HuH-7.5 (cell line): ENCODE results near the gene CLPSL1.
"Not testable (repeated sequence)": the region's sequence is repeated elsewhere in the genome, so short reads cannot be mapped to it uniquely, and the experiment has no call there.

Source experiments
- DNase-seq: peaks from one replicate; pipeline ENCODE4 v3.0.0; 2011; ENCODE audit warnings: low spot score

CLPSL1 gene

GRCh38 chr6:35780719-35781118 is at the start of gene CLPSL1:
Gene CLPSL1 (plus strand): TSS chr6:35781019. CDS start chr6:35781111, 92 bp downstream.
- DNase-seq, result no peak

GRCh38 chr6:35731414-35731735 is 49.4 kb upstream of the CLPSL1 start:
- DNase-seq, result peak; percentile 78

GRCh38 chr6:35731736-35732532 is 48.9 kb upstream of the CLPSL1 start:
- peak; percentile 82 for DNase-seq

- no peak for DNase-seq
Measured at GRCh38 chr6:35733633-35734032, 47.2 kb upstream of the CLPSL1 start.

- not testable (repeated sequence) for DNase-seq
Measured at GRCh38 chr6:35734319-35734718, 46.5 kb upstream of the CLPSL1 start.

GRCh38 chr6:35735452-35735851 is 45.4 kb upstream of the CLPSL1 start:
- no peak for DNase-seq

GRCh38 chr6:35736253-35736894 is 44.4 kb upstream of the CLPSL1 start:
- DNase-seq, result peak; percentile 74

GRCh38 chr6:35736982-35737412 is 43.8 kb upstream of the CLPSL1 start, which contains the start of gene ARMC12:
Gene ARMC12 (plus strand): TSS chr6:35737032. CDS start chr6:35737109, 77 bp downstream.
- no peak for DNase-seq

- DNase-seq, result peak; percentile 48
Measured at GRCh38 chr6:35737413-35738211, 43.2 kb upstream of the CLPSL1 start.

GRCh38 chr6:35739645-35740524 is 40.9 kb upstream of the CLPSL1 start:
- no peak for DNase-seq

GRCh38 chr6:35742842-35743241 is 38.0 kb upstream of the CLPSL1 start:
- no peak for DNase-seq

GRCh38 chr6:35745509-35745908 is 35.3 kb upstream of the CLPSL1 start:
- DNase-seq, result no peak

GRCh38 chr6:35746516-35746915 is 34.3 kb upstream of the CLPSL1 start:
- DNase-seq, result no peak

- no peak for DNase-seq
Measured at GRCh38 chr6:35747877-35748276, 32.9 kb upstream of the CLPSL1 start.

- no peak for DNase-seq
Measured at GRCh38 chr6:35750557-35750956, 30.3 kb upstream of the CLPSL1 start.

- no peak for DNase-seq
Measured at GRCh38 chr6:35751594-35751993, 29.2 kb upstream of the CLPSL1 start.

GRCh38 chr6:35752330-35752729 is 28.5 kb upstream of the CLPSL1 start:
- DNase-seq, result no peak

- DNase-seq, result no peak
Measured at GRCh38 chr6:35754452-35755277, 26.2 kb upstream of the CLPSL1 start.

- DNase-seq, result no peak
Measured at GRCh38 chr6:35755278-35755924, 25.4 kb upstream of the CLPSL1 start.

GRCh38 chr6:35757456-35758123 is 23.2 kb upstream of the CLPSL1 start:
- DNase-seq, result no peak
